Smooth muscle cell (in vitro differentiated cells): ENCODE data around the gene STXBP6. TPM values are rescaled to one million over a fixed set of nuclear protein-coding genes. Genes with fewer than 3 reads are reported as not detected.
A peak's percentile ranks its signal among the peaks of the same experiment; 100 is the strongest.

ENCODE experiments used
- DNase-seq: peaks from one replicate; lab custom pipeline; 2025; ENCODE audit not compliant: unreplicated experiment; lab: John Stamatoyannopoulos, UW
- H2AFZ ChIP-seq: fragments of 200-600 bp; sonication (generic); 2 replicates; pipeline ENCODE4 v1.6.0; 2016; ENCODE audit warnings: antibody characterized with exemption, low read depth, mild to moderate bottlenecking
- H3F3A ChIP-seq: fragments of 200-600 bp; sonication (generic); 2 replicates; pipeline ENCODE4 v1.6.0; 2017; ENCODE audit warnings: antibody characterized with exemption, low read depth
- H3K27ac ChIP-seq: fragments of 200-600 bp; sonication (generic); 2 replicates; pipeline ENCODE4 v1.5.1; 2016; ENCODE audit warnings: low read depth, mild to moderate bottlenecking
- H3K27me3 ChIP-seq: fragments of 200-600 bp; sonication (generic); 2 replicates; pipeline ENCODE4 v1.6.1; 2016; ENCODE audit warnings: low read depth, mild to moderate bottlenecking
- H3K36me3 ChIP-seq: fragments of 200-600 bp; sonication (generic); 2 replicates; pipeline ENCODE4 v1.5.1; 2016; ENCODE audit warnings: low read depth
- H3K4me1 ChIP-seq: fragments of 200-600 bp; sonication (generic); 2 replicates; pipeline ENCODE4 v1.5.1; 2016; ENCODE audit warnings: low read depth
- H3K4me2 ChIP-seq: fragments of 200-600 bp; sonication (generic); 2 replicates; pipeline ENCODE4 v1.6.0; 2016; ENCODE audit warnings: mild to moderate bottlenecking
- H3K4me3 ChIP-seq: fragments of 200-600 bp; sonication (generic); 2 replicates; pipeline ENCODE4 v1.5.1; 2016; ENCODE audit warnings: mild to moderate bottlenecking
- H3K79me2 ChIP-seq: fragments of 200-600 bp; sonication (generic); 2 replicates; pipeline ENCODE4 v1.6.0; 2016; ENCODE audit warnings: low read depth, mild to moderate bottlenecking
- H3K9ac ChIP-seq: fragments of 200-600 bp; sonication (generic); 2 replicates; pipeline ENCODE4 v1.6.0; 2016; ENCODE audit warnings: low read depth
- H3K9me3 ChIP-seq: fragments of 200-600 bp; sonication (generic); replicated peaks from 2 replicates; pipeline ENCODE4 v1.5.1; 2016; ENCODE audit warnings: low read depth
- H4K20me1 ChIP-seq: fragments of 200-600 bp; sonication (generic); 2 replicates; pipeline ENCODE4 v1.6.0; 2016; ENCODE audit warnings: low read depth
- CTCF ChIP-seq: fragments of 200-600 bp; sonication (generic); IDR thresholded peaks from 2 replicates; pipeline ENCODE4 v1.5.1; 2017; ENCODE audit warnings: borderline replicate concordance, mild to moderate bottlenecking, antibody characterized with exemption; ENCODE audit not compliant: insufficient read depth, poor library complexity, severe bottlenecking
- WGBS: methylation state at CpG from one replicate; pipeline ENCODE4 v1.1.7; 2016; ENCODE audit warnings: low lambda C conversion rate; 5-methylcytosine and 5-hydroxymethylcytosine counted together
- polyA plus RNA-seq: library from polyadenylated mRNA; unstranded; fragments of >200 nt; fragmentation: Nextera tagmentation; extraction: Ambion mirVana; gene quantifications from 2 replicates; pipeline ENCODE4 v1.2.1, GENCODE V29; 2016
- total RNA-seq: library from RNA; depleted of rRNA; stranded (reverse); fragments of >200 nt; gene quantifications from 2 replicates; pipeline ENCODE4 v1.2.3, GENCODE V29; 2014

STXBP6 gene
- total and polyA plus RNA-seq, 2 experiments from 2014 or later: 144 to 170 TPM

- no peak overlapping the region for H2AFZ ChIP-seq
- WGBS: over 99% methylated on average over 8 of the region's 8 CpGs
- H3K36me3 ChIP-seq: no peaks in the 10 kb centered on the region
- H3K79me2 ChIP-seq: peaks cover 96% of the 10 kb centered on the region
- TF ChIP-seq CTCF: no peak
- no peak overlapping the region for H3K4me3 ChIP-seq
- no peaks in the 10 kb centered on the region for H3K9me3 ChIP-seq
- DNase-seq: no peak
- H3K9ac ChIP-seq: no peak overlapping the region
- no peaks in the 10 kb centered on the region for H3K27me3 ChIP-seq
- peaks cover 27% of the 10 kb centered on the region for H4K20me1 ChIP-seq
- no peaks in the 10 kb centered on the region for H3F3A ChIP-seq
- no peak overlapping the region for H3K4me2 ChIP-seq
- H3K27ac ChIP-seq: no peak overlapping the region
- peaks cover 5% of the 10 kb centered on the region for H3K4me1 ChIP-seq
These were observed 59.9 kb downstream of the STXBP6 start for GRCh38 chr14:24990050-24990449.

GRCh38 chr14:24988760-24989159 is 61.2 kb downstream of the STXBP6 start:
- no peaks in the 10 kb centered on the region for H3K27me3 ChIP-seq
- H3K9me3 ChIP-seq: no peaks in the 10 kb centered on the region
- H2AFZ ChIP-seq: no peak overlapping the region
- no peak for TF ChIP-seq CTCF
- H3K4me1 ChIP-seq: peaks cover 5% of the 10 kb centered on the region
- H3F3A ChIP-seq: peaks cover 4% of the 10 kb centered on the region
- DNase-seq: no peak
- no peak overlapping the region for H3K4me3 ChIP-seq
- H4K20me1 ChIP-seq: peaks cover 22% of the 10 kb centered on the region
- peaks cover 88% of the 10 kb centered on the region for H3K79me2 ChIP-seq
- peak overlapping the region; percentile 23 for H3K27ac ChIP-seq
- no peaks in the 10 kb centered on the region for H3K36me3 ChIP-seq
- WGBS: 68% methylated on average over 5 of the region's 5 CpGs
- no peak overlapping the region for H3K4me2 ChIP-seq
- no peak overlapping the region for H3K9ac ChIP-seq

GRCh38 chr14:24986206-24986893 is 63.6 kb downstream of the STXBP6 start:
- 92% methylated on average over 4 of the region's 4 CpGs for WGBS
- H3K27me3 ChIP-seq: no peaks in the 10 kb centered on the region

More at GRCh38 chr14:24986206-24986893, 63.6 kb downstream of the STXBP6 start:
- peaks cover 19% of the 10 kb centered on the region for H3F3A ChIP-seq
- no peaks in the 10 kb centered on the region for H3K9me3 ChIP-seq
- H3K4me2 ChIP-seq: peak overlapping the region; percentile 51
- no peaks in the 10 kb centered on the region for H3K36me3 ChIP-seq
- H2AFZ ChIP-seq: no peak overlapping the region
- no peak for TF ChIP-seq CTCF
- peak overlapping the region; percentile 37 for H3K27ac ChIP-seq
- H3K9ac ChIP-seq: no peak overlapping the region
- no peak overlapping the region for H3K4me3 ChIP-seq
- peaks cover 6% of the 10 kb centered on the region for H4K20me1 ChIP-seq
- peaks cover 69% of the 10 kb centered on the region for H3K79me2 ChIP-seq
- no peak for DNase-seq
- H3K4me1 ChIP-seq: peaks cover 5% of the 10 kb centered on the region
